GM23338 (cell line): Measurements from ENCODE around the gene LAMB3. TPM values are rescaled to one million over a fixed set of nuclear protein-coding genes. Genes with fewer than 3 reads are reported as not detected.

Experiments used
- CREB1 ChIP-seq: fragments of 250-450 bp; sonication (Bioruptor Pico); IDR thresholded peaks from 2 replicates; pipeline ENCODE4 v1.5.0; 2020; ENCODE audit warnings: low read depth, mild to moderate bottlenecking, moderate library complexity
- ETS1 ChIP-seq: IDR thresholded peaks from 2 replicates; pipeline ENCODE4 v1.6.1; 2016; ENCODE audit warnings: antibody characterized with exemption
- EZH2 ChIP-seq: fragments of 200-600 bp; sonication (generic); IDR thresholded peaks from one replicate; pipeline ENCODE4 v1.8.0; 2017; ENCODE audit warnings: antibody characterized with exemption, mild to moderate bottlenecking, low read depth; ENCODE audit not compliant: unreplicated experiment
- EZH2phosphoT487 ChIP-seq: fragments of 200-600 bp; sonication (generic); IDR thresholded peaks from one replicate; pipeline ENCODE4 v1.8.1; 2018; ENCODE audit warnings: antibody characterized with exemption; ENCODE audit not compliant: unreplicated experiment
- JUNB ChIP-seq: IDR thresholded peaks from one replicate; pipeline ENCODE4 v1.6.1; 2016; ENCODE audit warnings: antibody characterized with exemption; ENCODE audit not compliant: unreplicated experiment
- NANOG ChIP-seq: IDR thresholded peaks from 2 replicates; pipeline ENCODE4 v1.6.1; 2016; ENCODE audit warnings: antibody characterized with exemption, borderline replicate concordance
- POLR2AphosphoS5 ChIP-seq: IDR thresholded peaks from 2 replicates; pipeline ENCODE4 v1.6.1; 2016; ENCODE audit warnings: antibody characterized with exemption, low read depth
- REST ChIP-seq: IDR thresholded peaks from one replicate; pipeline ENCODE4 v1.6.1; 2018; ENCODE audit warnings: antibody characterized with exemption; ENCODE audit not compliant: unreplicated experiment
- ZNF114 ChIP-seq: fragments of 250-450 bp; sonication (Bioruptor Pico); IDR thresholded peaks from 2 replicates; pipeline ENCODE4 v1.5.0; 2020; ENCODE audit warnings: mild to moderate bottlenecking, moderate library complexity
- ZNF331 ChIP-seq: fragments of 250-450 bp; sonication (Bioruptor Pico); IDR thresholded peaks from 2 replicates; pipeline ENCODE4 v1.5.0; 2020; ENCODE audit warnings: low read depth, mild to moderate bottlenecking, moderate library complexity
- ZNF462 ChIP-seq: fragments of 250-450 bp; sonication (Bioruptor Pico); IDR thresholded peaks from 2 replicates; pipeline ENCODE4 v1.5.0; 2020; ENCODE audit warnings: mild to moderate bottlenecking, moderate library complexity
- polyA plus RNA-seq: library from polyadenylated mRNA; unstranded; fragments of >200 nt; fragmentation: Nextera tagmentation; extraction: Ambion mirVana; gene quantifications from 2 replicates; pipeline ENCODE4 v1.2.1, GENCODE V29; 2016
- total RNA-seq: library from RNA; depleted of rRNA; stranded (reverse); fragments of >200 nt; shearing (Covaris generic); gene quantifications from 2 replicates; pipeline ENCODE4 v1.2.3, GENCODE V29; 2014

Gene LAMB3
- total and polyA plus RNA-seq, 2 experiments from 2014 or later: 0.05 to 0.52 TPM

GRCh38 chr1:209641832-209642172 lies 10.4 kb downstream of the LAMB3 start (continued):
- TF ChIP-seq ZNF462 (CRISPR knock-in tag) (no peak), EZH2 (no peak), NANOG (no peak), JUNB (no peak), ZNF331 (no peak), REST (no peak), CREB1 (CRISPR knock-in tag) (no peak), POLR2AphosphoS5 (no peak), ZNF114 (CRISPR knock-in tag) (no peak), EZH2phosphoT487 (no peak), ETS1 (no peak)
